HG02938 (cell line): ENCODE data around the gene RFX8.
"Not testable (repeated sequence)": the region's sequence is repeated elsewhere in the genome, so short reads cannot be mapped to it uniquely, and the experiment has no call there.

ENCODE experiments used
- ATAC-seq: cut with Tn5 transposase; IDR thresholded peaks from one replicate; pipeline ENCODE4 v1.9.1; 2021; ENCODE audit warnings: mild to moderate bottlenecking, moderate library complexity; ENCODE audit not compliant: unreplicated experiment

RFX8 gene

DNA sequence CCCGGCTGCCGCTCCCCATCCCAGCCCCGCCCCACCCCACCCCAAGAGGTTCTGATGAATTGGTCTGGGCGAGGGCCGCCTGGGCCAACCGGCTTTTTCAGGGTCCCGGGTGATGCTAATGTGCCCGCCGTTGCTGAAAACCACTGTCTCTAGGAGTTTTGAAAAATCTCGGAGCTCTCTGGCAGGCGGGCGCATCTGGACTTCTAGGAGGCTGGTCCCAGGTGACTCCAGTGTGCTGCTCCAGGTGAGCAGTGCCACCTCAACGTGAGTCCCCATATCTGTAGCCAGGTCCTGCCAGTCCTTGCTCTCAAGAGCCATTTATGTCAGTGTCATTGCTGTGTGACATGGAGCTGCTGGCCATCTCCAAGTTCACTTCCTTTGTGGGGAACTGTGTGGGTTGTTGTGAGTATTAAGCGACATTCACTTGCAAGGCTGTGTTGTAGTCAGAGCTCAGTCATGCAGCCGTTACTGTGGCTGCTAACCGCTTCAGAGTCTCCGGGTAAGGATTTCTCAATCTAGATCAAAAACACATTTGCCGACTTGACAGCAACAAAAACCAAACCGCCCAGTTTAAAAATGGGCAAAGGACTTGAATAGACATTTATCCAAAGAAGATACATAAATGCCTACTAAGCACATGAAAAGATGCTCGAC lies at the start of gene RFX8:
TSS of gene RFX8 (minus strand) at position 382 of the 654 bp plus-strand sequence. CDS start 8,264 bp downstream, outside the sequence.
- no peak for ATAC-seq

- no peak for ATAC-seq
These were observed 46.6 kb upstream of the RFX8 start for GRCh38 chr2:101521487-101521886.

- no peak for ATAC-seq
These were observed 45.3 kb upstream of the RFX8 start for GRCh38 chr2:101520246-101520645.

DNA sequence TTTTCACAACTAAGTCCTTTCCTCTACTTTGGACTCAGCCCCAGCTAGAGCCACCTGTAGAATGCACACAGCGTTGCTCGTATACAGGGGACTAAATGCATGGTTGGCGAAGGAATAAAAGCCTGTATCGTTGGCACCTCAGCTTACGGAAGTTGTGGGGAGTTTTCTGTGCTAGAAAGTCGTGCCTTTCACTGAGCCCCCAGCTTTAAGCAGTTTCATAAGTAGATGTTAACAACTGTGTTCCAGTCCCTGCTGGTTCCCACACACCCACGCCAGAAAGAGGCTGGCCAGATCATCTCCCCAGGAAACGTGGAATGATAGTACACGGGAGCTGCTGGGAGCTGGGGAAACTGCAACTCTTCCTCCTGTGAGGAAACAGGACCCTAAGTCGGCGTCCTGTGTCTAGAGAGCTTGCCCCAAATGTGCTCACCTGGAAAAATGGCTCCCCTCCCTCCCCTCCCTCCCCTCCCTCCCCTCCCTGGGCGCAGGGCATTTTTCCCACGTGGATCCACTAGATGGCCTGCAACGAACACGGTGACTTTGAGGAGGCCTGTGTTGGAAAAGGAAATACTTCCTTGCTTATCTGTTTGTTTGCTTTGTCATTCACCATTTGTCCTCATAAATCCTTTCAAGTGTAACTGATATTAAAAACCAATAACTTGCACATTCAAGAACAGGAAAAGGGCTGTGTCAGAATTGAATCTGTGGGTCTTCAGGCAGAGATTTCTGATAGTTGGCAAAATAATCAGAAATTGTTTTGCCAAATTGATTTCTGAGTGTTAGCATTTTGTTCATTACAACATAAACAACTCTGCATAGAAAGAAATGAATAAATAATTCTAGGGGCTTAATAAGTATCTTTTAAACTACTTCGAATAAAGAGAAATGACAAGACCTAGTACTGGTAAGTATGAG lies 43.9 kb upstream of the RFX8 start:
- ATAC-seq, result no peak

DNA sequence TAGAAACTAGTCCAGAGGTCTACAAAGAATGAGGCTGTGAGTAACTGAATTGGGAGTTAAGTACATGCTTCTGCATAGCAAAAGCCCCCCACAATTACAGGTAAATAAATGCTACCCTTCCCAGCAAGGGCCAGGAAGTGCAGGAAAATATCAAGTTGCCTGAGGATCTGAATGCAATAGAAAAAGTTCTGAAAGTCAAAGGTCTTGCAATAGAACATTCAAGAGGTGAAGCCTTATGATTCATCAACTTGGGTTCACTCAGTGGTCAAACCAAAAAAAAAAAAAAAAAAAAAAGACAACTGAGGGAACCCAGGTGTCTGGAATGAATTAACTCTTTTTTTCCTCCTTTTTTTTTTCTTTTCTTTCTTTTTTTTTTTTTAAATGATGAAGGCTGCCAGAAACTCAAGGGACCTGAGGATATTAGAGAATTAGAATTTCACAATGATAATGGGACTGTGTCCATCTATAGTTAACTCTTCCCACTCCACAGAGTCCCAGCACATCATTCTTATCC lies 42.9 kb upstream of the RFX8 start:
- ATAC-seq, result no peak

DNA sequence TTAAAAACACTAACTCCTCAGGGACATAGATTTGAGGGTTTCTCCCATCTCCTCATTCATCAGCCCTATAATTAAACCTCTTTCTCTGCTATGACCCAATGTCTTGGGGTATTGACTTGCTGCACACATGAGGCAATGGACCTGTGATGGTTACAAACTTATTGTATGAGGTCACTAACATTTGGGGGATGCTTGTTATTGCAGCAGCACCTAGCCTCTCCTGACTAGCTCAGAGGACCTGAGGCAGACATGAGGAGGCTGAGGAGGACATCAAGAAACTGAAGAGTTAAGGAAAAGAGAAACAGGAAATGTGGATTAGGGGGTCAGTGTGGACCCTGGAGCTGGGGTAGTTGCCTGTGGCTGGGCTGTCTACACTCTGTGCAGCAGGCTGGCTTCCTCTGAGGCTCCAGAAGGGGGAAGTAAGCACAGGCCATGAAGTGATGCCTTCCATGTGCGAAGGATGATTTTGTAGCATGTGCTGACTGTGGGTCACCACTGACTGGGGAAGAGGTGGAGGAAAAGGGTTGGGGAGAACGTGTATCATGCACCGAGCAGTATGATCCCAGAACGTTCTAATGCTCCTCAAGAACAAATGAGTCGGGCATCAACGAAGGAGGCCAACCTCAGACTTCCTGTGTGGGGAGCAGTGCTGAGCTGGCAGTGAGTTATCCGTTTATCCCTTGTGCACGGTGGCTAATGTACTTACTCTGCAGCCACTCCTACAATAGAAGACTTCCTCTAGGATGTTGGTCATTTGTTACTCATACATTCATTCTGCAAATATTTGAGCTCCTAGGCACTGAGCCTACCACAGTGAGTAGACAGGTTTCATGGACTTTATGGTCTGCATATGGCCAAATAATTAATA lies 42.1 kb upstream of the RFX8 start:
- ATAC-seq, result no peak

DNA sequence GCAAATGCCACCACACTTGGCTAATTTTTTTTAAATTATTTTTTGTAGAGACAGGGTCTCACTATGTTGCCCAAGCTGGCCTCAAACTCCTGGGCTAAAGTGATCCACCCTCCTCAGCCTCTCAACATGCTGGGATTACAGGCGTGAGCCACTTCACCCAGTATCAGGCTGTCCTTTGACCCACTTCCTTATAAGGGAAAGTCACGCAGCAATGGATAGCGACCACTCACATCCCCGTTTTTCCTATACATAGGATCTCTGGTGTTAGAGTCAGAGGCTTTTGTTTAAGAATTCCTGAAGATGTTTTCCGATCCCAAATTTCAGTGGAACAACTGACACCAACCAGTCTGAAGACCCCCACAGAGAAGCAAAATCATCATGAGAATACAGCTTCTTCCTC lies 41.4 kb upstream of the RFX8 start:
- ATAC-seq, result no peak

- ATAC-seq, result no peak
These were observed 40.6 kb upstream of the RFX8 start for GRCh38 chr2:101515477-101515876.

GRCh38 chr2:101512993-101513392 lies 38.1 kb upstream of the RFX8 start:
- no peak for ATAC-seq

GRCh38 chr2:101511381-101511780 lies 36.5 kb upstream of the RFX8 start:
- ATAC-seq, result no peak

GRCh38 chr2:101509499-101510284 lies 34.8 kb upstream of the RFX8 start:
- no peak for ATAC-seq

- ATAC-seq, result no peak
These were observed 33.7 kb upstream of the RFX8 start for GRCh38 chr2:101508636-101509035.

GRCh38 chr2:101505276-101505675 lies 30.4 kb upstream of the RFX8 start:
- not testable (repeated sequence) for ATAC-seq

DNA sequence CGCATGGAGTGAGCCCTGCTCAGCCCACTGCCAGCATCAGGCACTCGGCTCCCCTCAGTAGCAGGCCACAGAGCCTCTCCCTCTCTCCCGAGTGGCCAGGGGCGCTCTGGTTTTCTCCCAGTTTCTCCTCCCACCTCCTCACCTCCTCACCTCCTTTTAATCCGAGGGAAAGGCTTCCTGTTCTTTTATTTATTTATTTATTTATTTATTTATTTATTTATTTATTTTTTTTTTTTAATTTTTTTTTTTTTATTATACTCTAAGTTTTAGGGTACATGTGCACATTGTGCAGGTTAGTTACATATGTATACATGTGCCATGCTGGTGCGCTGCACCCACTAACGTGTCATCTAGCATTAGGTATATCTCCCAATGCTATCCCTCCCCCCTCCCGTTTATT lies 29.8 kb upstream of the RFX8 start:
- not testable (repeated sequence) for ATAC-seq

GRCh38 chr2:101502095-101502494 lies 27.2 kb upstream of the RFX8 start:
- ATAC-seq, result no peak

DNA sequence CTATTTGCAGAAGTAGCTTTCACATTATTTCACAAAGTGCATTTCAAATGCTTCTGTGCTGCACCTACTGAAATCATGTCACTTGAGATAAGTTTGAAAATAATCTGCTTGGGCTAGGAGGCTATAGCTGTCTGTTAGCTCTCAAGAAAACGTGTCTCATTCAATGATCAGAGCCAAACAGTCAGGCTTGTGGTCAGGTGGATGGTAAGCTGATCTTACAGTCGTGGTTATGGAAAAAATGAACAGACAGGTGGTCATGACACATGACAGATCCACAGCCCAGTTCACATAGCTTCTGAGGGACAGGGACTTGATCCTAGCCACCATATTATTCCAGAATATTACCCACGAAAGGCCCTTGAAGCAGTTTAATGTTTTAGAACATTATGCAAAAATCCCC lies 26.5 kb upstream of the RFX8 start:
- no peak for ATAC-seq

GRCh38 chr2:101500860-101501259 lies 25.9 kb upstream of the RFX8 start:
- ATAC-seq, result no peak

DNA sequence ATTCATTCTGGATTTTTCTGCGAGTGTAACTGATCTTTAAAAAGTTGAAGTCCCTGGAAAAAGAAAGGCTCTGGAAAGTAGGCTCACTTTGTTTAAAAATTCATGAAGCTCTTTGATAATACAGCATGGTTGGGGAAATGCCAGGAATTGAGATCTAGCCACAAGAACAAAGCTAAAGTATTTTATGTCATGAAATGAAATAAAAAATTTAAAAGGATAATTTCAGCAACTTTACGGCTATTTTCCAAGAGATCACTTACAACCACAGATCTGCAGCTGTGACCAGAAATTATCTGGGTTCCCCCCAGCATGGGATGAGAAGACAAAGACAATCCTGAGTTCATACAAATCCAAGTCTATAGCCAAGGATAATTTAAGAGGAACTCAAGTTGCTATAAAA lies 25.3 kb upstream of the RFX8 start:
- no peak for ATAC-seq

DNA sequence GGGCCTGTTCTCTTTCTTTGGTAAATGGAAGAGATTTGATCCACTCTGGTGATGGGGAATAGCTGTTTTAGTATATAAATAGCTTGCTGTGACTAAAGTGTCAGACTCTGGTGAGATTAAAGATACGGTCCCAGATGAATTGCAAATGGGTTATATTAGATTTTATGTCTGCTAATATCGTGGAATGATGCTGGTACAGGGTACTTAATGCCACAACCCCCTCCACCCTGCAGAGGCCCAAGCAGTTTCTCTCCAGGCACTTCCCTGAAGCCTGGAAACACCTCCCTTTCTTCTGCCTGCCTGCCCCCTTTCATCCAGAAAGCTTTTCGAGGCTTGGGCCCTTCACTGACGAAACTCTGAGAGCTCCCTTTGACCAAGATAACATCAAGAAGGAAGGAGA lies 21.4 kb upstream of the RFX8 start:
- ATAC-seq, result no peak

DNA sequence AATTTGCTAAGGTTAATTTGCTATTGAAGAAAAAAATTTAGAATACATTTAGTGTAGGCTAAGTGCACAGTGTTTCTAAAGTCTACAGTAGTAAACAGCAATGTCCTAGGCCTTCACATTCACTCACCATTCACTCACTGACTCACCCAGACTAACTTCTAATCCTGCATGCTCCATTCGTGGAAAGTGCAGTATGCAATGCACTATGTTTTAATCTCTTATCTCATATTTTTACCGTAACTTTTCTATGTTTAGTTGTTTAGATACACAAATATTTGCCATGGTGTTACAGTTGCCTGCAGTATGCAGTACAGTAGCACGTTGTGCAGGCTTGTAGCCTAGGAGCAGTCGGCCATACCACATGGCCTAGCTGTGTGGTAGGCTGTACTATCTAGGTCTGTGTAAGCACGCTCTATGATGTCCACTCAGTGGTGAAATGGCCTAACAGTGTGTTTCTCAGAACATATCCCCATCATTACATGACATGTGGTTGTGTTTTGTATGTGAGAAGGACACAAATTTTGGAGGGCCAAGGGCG lies 18.1 kb upstream of the RFX8 start:
- no peak for ATAC-seq
